GM19239 (cell line): ENCODE results near the gene CXCL8.

Source experiments
- DNase-seq: peaks from one replicate; pipeline ENCODE4 v3.0.0; 2011; ENCODE audit warnings: low spot score; ENCODE audit not compliant: insufficient read length
- FAIRE-seq: peaks from 2 replicates; lab custom pipeline; 2011; peaks lifted over from hg19 to GRCh38; lab: Jason Lieb, UNC

Gene CXCL8

DNA sequence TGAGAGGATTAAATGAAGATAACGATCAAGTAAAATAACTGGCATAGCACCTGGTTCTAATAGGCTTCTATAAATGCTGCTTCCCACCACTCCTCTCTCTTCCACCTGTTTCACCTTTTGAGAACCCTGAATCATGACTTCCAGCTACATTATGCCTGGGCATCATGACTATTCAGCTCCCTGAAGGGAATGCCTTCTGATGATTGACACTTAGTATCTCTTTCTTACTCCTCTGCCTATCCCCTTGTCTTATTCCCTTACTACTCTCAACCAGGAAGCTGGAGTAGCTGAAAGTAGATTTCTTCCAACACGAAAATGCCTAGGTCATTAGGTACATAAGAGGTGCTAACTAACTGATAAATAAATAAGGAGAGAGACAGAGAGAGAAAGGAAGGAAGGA, 24.7 kb upstream of the CXCL8 start:
- FAIRE-seq (no peak), DNase-seq (no peak)

DNA sequence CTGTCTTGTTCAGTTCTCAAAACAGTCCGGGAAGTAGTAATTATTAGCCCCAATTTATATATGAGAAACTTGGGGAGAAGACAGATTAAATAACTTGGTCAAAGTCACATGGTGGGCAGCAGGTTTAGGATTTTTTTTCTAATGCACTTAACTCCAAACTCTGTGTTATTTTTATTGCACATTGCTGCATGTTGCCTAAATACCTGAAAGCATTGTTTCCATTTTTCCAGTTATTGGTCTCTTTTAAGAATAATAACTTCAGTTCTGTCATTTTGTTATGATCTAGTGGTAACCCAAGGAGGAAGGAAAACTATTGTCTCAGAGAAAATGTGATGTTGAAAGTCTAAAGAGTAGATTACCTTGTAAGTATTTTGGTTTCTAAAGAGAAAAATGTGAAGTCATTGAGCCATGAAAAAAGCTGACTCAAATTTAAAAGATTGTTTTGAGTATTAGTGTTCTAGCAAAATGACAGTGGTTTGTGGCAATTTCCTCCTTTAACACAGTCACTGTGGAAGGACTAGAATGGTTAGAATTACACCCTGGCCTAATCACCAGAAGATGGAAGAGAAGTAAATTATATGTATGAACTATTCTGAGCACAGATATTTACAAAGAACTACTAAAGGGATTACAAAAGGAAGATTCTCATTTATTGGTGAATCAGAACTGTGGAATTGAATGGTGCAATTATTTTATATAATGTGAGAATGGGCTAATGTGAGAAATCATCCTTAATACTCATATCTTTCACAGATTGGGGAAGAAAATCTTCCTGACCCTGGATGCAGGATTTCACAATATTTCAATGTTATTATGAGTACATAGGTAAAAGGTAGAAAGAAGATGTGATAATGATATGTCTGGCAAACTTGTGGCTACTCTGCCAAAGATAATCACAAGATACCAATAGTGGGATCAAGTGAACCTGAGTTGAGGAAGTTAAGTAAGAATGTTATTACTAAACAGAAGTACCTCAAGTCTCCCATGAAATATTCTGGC, 21.7 kb upstream of the CXCL8 start:
- DNase-seq (peak; percentile 7), FAIRE-seq (peak; percentile 89)

DNA sequence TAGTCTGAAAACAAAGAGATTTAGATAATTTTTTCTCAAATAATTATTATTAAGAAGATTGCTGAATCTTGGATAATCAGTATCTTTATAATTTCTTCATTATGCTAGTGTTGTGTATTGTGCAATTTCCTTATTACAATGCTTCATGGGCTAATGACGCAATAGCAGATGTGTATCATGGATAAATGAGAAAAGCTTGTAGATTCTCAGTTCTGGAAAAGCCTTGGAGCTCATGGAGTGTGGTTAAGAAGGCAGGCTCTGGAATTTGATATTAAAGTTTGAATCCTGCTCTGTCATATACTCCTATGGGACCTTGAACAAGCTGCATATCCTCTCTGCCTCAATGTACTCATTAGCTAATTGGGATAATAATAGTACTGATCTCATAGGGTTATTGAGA, 18.9 kb upstream of the CXCL8 start:
- FAIRE-seq, result no peak
- DNase-seq, result no peak

DNA sequence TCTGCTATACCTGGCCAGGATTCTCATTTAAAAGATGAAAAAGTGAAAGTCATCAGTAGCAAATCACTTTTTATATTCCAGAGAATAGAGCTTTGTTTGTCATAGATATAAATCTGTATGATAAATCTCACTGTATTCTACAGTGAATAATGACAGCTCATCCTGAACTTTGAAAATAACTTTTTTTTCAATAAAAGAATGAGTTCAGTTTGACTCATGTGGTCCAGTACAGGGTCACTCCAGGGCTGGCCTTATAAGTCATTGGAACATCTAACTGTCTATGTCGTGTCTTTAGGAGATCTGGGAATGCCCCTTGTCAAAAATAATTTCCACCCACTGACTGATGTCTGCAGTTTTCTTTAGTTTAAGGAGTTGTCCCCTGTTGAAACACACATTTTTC, 18.5 kb upstream of the CXCL8 start:
- DNase-seq (no peak), FAIRE-seq (no peak)

DNA sequence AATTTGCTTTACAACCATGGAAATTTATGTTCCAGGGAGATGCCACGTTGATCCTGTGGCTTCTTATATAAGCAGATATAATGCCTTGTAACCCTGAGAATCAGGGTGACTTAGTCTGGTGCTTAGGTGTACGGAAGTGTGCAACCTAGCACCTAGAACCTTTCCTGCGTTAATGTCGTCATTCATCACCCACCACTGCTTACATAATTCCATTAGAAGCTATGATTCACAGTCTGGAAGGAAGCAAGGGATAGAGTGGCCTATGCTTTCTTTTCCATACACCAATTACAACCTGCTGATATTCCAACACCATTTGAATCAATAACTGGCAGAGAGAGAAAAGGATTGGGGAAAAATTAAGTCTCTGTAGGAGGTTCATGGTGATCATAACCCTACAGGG, 17.3 kb upstream of the CXCL8 start:
- no peak for FAIRE-seq

DNA sequence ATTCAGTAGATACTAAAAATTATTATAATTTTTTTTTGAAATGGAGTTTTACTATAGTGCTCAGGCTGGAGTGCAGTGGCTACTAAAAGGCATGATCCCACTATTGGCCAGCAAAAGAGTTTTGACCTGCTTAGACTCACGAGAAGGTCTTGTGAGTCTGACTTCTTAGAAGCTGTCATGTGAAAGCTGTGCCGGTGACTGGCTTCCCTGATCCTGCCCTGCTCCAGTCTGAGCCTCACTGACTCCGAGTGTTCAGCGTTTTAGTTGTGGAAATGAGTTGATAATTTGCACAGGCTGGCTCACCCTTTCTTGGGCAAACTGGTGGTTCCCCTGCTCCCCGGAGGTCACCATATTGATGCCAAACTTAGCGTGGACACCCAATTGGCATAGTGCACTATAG, 16.4 kb upstream of the CXCL8 start:
- FAIRE-seq, result no peak
- DNase-seq, result no peak

More for the DNA sequence above, 17.3 kb upstream of the CXCL8 start:
- no peak for DNase-seq

DNA sequence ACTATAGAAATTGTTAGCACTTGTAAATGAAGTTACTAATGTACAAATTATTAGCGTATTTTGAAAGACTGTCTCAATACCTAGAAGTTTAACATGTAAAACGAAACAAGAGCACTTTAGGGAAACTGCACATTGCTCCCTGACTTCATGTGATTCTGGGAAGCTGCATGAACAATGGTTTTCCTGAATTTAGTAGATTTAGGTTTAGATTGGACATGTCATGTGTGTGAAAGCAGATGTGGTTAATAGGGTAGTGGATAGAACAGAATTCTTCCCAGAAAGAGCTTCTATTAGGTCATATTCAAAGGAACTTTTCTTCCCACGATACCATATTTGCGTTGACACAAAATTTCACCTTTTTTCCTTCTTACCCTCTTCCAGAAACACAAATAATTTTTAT, 14.9 kb upstream of the CXCL8 start:
- DNase-seq, result no peak
- no peak for FAIRE-seq

DNA sequence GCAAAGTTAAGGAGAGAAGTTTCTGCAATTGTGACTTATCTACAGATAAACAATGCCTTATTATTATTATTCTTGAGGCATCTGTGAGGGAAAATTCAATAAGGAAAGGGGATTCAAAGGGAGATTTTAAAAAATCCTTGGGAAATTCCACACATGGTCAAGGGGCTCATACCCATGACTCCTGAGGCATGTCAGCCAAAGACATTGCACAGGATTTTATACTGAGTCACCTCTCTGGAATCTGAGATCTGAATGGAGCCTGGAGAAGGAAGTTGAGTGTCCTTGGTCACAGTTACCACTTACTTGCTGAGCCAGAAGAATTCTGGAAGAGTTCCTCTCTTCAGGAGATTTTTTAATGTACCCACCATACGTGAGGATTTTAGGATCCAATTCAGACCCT, 14.4 kb upstream of the CXCL8 start:
- FAIRE-seq (no peak), DNase-seq (no peak)

DNA sequence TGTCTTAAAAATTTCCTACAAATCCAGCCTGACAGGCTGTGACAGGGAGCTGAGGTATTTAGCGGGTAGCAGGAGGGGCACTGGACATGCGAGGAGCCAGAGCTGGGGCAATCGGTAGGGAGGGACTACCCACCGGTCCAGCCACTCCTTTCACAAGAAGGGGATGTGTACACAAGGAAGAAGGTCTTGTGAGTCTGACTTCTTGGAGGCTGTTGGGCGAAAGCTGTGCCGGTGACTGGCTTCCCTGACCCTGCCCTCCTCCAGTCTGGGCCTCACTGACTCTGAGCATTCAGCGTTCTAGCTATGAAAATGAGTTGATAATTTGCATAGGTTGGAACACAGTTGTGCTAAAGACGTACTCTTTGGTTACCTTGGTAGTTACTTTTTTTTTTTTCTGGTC, 12.7 kb upstream of the CXCL8 start:
- DNase-seq (no peak), FAIRE-seq (no peak)

DNA sequence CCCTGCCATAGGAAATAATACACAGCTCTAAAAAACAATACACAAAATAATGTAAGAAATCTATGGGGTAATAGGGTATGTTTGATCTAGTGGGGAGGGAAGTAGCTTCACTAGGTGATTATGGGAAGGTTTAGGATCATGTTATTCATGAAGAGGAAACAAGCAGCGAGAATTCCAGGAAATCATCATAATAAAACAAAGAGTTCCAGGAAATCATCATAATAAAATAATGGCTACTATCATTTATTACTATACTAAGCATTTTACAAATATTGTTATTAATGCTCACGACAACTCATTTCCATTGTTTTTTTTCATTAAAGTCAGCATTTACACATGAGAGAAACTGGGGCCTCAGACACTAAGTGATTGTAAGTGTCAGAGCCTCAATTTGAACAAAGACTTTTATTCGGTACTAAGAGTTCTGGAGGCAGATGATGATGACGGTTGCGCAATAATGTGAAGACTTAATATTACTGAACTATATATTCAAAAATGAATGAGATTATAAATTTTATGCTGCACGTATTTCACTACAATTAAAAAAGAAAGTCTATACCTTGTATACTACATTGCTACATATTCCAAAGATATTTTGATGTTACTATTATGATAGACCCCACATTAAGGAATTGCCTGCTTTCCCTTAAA, 12.2 kb upstream of the CXCL8 start:
- DNase-seq (no peak), FAIRE-seq (no peak)

DNA sequence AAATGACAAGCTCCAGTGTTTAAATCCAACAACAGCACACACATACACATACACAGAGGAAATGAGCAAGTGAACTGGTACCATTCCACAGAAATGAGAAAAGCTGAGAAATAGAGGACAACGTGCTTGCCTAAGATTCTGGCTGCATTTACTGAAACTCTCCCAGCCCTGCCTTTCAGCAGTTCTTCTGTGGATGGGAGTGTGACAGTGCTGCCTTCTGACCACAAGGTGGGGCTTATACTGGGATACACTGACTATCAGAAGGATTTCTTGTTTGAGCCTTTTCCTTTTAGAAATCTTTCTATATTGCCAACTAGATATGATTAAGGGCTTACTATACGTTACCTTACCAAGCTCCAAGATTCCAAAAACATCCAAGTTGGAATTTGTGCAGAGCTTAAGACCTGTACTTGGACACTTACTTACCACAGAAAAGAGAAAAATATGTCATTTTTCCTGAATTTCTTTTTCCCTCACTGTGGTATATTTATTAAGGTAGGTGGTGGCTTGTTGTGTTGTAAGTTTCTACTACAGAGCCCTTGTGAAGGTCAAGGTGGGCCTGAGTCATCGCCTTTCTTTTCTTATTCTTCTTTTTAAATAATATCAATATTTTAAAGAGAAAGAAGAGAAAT, 10.7 kb upstream of the CXCL8 start:
- FAIRE-seq (peak; percentile 92), DNase-seq (no peak)

DNA sequence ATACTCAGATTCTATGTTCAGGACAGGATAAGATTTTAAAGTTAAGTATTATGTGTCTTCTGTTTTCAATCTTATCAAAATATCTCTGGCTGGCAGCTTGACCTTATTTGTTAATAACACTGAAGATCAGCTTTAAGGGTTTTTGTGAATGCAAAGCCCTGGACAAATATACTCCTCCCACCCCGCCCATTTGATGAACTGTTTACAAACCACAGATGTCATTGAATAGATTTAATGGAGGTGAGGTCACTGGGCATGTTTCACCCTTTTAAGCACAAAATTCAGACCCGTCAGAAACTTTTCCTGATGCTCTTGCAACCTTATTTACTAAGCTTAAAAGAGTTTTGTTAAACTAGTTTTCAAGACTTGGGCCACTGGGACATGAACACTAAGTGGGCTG, 10.1 kb upstream of the CXCL8 start:
- DNase-seq, result no peak
- no peak for FAIRE-seq

DNA sequence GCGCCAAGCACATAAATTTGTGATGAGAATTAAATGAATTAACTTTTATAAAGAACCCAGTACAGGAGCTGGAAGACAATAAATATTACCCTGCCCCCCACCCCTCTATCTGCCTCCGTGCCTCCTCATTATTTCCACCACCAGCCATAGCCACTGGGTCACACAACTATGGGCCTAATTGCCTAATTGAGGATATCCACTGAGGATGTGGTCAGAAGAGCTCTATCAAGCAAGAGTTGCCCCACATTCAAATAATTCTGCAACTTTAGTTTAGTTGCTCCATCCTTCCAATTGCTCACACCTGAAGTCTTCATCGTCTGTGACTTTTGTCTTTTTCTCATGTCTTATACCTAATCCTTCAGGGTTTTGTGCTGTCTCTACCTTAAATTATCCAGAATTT, 9.5 kb upstream of the CXCL8 start:
- DNase-seq (no peak), FAIRE-seq (no peak)

DNA sequence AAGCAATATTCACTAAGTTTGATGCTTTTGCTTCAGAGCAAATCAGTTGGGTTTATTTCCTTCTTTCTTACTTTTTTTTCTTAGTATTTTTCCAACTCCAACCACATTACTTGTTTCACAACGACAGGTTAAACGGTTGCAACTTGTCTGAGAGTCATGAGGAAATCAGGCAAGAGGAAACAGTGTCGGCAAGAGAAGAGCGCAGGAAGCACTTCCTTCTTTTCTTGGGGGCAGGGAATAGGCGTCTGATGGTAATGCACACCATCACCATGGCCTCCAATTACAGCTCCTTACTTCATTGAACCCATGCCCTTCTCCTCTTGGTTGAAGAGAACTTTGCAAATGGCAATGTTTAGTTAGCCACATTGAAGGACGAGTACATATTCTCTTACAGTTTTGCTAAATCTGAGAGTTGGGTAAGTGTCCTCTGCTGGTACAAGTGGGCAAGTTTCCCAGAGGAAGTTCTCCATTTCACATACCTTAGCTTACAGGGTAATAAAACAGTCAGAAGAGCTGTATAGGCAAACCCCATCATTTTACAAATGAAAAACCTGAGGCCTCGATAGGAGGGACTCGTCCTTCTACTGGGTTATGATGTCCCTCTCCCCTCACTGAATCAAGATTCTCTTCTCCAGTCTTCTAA, 8.3 kb upstream of the CXCL8 start:
- FAIRE-seq (no peak), DNase-seq (no peak)

DNA sequence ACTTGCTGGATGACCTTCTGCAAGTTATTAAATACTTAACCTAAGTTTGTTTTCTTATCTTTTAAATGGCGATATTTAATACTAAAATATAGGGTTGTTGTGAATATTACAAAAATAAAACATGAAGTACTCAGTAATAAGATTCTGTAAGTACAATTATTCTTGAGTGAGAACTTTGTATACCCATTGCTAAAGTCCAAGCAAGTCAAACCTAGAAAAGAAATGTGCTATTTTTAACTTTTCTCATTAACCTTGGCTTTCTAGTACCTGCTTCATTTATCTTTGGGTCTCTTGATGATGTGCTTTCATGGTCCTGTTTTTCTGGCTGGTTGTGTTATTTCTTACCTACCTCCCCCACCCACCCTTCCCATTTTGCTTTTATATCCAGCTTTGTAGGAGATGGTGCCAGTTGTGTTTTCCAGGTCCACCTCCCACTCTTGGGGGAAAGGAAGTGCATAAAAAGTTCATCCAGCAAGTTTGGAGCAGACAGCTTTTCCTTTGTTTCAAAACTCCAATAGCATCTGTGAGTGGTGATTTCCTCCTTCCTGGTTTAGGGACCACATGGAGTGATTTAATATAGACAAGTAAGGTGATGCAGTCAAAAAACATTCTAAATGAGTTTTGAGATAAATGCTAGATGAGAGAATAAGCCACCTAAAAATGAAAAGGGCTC, 7.5 kb upstream of the CXCL8 start:
- DNase-seq, result no peak
- FAIRE-seq, result no peak

DNA sequence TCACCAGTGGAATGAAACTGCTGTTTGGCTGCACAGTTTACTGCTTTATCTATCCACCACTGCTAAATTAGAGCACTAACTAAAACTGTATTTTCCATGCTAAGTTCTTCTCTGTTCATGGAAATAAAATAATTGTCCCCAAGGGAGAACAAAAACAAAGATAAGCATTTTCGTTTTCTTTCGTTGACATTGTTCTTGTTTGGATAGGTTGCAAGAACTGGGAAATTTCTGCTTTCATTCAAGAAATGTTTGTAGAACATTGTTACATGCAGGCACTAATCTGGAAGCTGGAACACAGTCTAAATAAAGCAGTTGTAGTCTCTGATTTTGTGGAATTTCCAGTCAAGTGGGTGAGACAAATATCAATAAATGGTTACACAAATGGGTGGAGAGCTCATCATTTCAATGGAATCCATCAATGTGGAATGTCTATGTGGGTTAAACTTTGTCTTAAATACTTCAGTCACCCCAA, 5.8 kb upstream of the CXCL8 start:
- FAIRE-seq, result peak; percentile 28
- no peak for DNase-seq

DNA sequence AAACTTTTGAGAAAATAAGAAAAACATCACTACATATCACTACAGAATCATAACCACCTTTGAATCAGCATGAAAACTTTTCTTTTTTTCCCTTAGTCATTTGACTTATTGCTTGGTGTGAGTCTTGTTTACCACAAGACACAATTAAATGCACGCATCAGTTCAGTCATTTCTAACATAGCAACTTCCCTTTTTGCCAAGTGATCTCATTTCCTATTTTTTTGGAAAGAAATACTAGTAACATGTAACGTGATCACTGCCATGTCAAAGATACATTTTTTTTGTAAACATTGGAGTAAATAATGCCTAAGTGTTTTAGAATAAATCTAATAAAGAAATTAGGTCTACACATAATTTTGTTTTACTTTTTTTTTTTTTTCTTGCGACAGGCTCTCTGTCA, 5.1 kb upstream of the CXCL8 start:
- DNase-seq, result peak; percentile 9
- peak; percentile 73 for FAIRE-seq

DNA sequence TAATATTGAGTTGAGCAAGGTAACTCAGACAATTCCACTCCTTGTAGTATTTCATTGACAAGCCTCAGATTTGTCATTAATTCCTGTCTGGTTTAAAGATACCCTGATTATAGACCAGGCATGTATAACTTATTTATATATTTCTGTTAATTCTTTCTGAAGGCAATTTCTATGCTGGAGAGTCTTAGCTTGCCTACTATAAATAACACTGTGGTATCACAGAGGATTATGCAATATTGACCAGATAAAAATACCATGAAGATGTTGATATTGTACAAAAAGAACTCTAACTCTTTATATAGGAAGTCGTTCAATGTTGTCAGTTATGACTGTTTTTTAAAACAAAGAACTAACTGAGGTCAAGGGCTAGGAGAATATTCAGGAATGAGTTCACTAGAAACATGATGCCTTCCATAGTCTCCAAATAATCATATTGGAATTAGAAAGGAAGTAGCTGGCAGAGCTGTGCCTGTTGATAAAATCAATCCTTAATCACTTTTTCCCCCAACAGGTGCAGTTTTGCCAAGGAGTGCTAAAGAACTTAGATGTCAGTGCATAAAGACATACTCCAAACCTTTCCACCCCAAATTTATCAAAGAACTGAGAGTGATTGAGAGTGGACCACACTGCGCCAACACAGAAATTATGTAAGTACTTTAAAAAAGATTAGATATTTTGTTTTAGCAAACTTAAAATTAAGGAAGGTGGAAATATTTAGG, 821 bp downstream of the CXCL8 start:
- DNase-seq, result no peak
- FAIRE-seq, result no peak

DNA sequence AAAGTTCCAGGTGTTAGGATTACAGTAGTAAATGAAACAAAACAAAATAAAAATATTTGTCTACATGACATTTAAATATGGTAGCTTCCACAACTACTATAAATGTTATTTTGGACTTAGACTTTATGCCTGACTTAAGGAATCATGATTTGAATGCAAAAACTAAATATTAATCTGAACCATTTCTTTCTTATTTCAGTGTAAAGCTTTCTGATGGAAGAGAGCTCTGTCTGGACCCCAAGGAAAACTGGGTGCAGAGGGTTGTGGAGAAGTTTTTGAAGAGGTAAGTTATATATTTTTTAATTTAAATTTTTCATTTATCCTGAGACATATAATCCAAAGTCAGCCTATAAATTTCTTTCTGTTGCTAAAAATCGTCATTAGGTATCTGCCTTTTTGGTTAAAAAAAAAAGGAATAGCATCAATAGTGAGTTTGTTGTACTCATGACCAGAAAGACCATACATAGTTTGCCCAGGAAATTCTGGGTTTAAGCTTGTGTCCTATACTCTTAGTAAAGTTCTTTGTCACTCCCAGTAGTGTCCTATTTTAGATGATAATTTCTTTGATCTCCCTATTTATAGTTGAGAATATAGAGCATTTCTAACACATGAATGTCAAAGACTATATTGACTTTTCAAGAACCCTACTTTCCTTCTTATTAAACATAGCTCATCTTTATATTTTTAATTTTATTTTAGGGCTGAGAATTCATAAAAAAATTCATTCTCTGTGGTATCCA, 1.6 kb downstream of the CXCL8 start:
- DNase-seq, result no peak
- no peak for FAIRE-seq
